Activated CD4-positive, CD25-positive, alpha-beta regulatory T cell (primary cell): ENCODE results near the gene UBLCP1.
"Not testable (repeated sequence)": the region's sequence is repeated elsewhere in the genome, so short reads cannot be mapped to it uniquely, and the experiment has no call there.

Source experiments
- DNase-seq, 4 experiments: peaks; one replicate each; lab custom pipeline; 2025; lab: John Stamatoyannopoulos, UW

UBLCP1 gene

GRCh38 chr5:159262859-159263568 lies at the start of gene UBLCP1:
UBLCP1 (plus strand) TSS chr5:159263290; CDS start chr5:159268916, 5,626 bp downstream.
- peak; percentile 60 to 73 (median 65) for DNase-seq

GRCh38 chr5:159214486-159215271 lies 48.4 kb upstream of the UBLCP1 start:
- no peak for DNase-seq

GRCh38 chr5:159215886-159216285 lies 47.2 kb upstream of the UBLCP1 start:
- no peak for DNase-seq

GRCh38 chr5:159216454-159216853 lies 46.6 kb upstream of the UBLCP1 start:
- DNase-seq: no peak

- no peak for DNase-seq
These were observed 45.9 kb upstream of the UBLCP1 start for GRCh38 chr5:159217236-159217635.

GRCh38 chr5:159218595-159219023 lies 44.5 kb upstream of the UBLCP1 start:
- DNase-seq: no peak

- DNase-seq: no peak
These were observed 42.9 kb upstream of the UBLCP1 start for GRCh38 chr5:159220206-159220605.

- DNase-seq: no peak
These were observed 39.6 kb upstream of the UBLCP1 start for GRCh38 chr5:159223469-159223868.

- no peak for DNase-seq
These were observed 38.6 kb upstream of the UBLCP1 start for GRCh38 chr5:159224471-159224870.

- no peak for DNase-seq
These were observed 36.6 kb upstream of the UBLCP1 start for GRCh38 chr5:159226451-159226850.

GRCh38 chr5:159227452-159227851 lies 35.6 kb upstream of the UBLCP1 start:
- no peak for DNase-seq

GRCh38 chr5:159228097-159228496 lies 35.0 kb upstream of the UBLCP1 start:
- not testable (repeated sequence) for DNase-seq

GRCh38 chr5:159230657-159231056 lies 32.4 kb upstream of the UBLCP1 start:
- DNase-seq: no peak

- DNase-seq: no peak
These were observed 31.9 kb upstream of the UBLCP1 start for GRCh38 chr5:159231167-159231566.

- not testable (repeated sequence) for DNase-seq
These were observed 27.1 kb upstream of the UBLCP1 start for GRCh38 chr5:159235871-159236520.

GRCh38 chr5:159240301-159240870 lies 22.7 kb upstream of the UBLCP1 start:
- DNase-seq: no peak

GRCh38 chr5:159241946-159242552 lies 21.0 kb upstream of the UBLCP1 start:
- no peak for DNase-seq

- DNase-seq: no peak
These were observed 20.4 kb upstream of the UBLCP1 start for GRCh38 chr5:159242656-159243055.

- no peak for DNase-seq
These were observed 19.7 kb upstream of the UBLCP1 start for GRCh38 chr5:159243385-159243784.

GRCh38 chr5:159244163-159244562 lies 18.9 kb upstream of the UBLCP1 start:
- no peak for DNase-seq

GRCh38 chr5:159244890-159245289 lies 18.2 kb upstream of the UBLCP1 start:
- DNase-seq: no peak

GRCh38 chr5:159249158-159249557 lies 13.9 kb upstream of the UBLCP1 start:
- no peak for DNase-seq
